ENCODE results near the gene C3orf20. TPM values are rescaled to one million over a fixed set of nuclear protein-coding genes. Genes with fewer than 3 reads are reported as not detected.

C3orf20 gene
- total and polyA plus RNA-seq, 2 experiments from 2014 or later: not detected

DNA sequence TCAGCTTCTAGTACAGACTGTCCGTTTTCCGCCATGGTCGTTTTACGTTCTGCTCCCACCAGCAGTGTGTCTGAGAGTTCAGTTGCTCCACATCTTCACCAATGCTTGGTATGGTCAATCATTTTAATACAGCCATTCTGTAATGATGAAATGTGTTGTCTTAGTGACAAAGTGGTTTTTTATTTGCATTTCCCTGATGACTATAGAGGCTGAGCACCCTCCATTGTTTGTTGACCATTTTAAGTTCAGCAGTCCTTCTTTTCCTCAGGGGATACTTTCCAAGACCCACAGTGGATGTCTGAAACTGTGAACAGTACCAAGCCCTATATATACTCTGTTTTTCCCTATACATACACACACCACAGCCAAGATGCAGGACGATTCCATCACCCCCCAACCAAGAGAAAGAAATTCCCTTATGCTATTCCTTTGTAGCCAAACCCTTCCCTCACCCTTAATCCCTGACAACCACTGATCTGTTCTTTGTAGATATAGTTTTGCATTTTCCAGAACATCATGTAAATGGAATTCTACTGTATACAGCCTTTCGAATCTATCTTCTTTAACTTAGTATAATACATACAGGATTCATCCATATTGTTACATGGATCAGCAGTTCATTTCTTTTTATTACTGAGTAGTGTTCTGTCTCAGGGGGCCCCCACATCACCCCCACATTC lies 55.9 kb downstream of the C3orf20 start (continued):
- no peak for TF ChIP-seq CREB1 (CRISPR knock-in tag; IDR thresholded peaks at IDR 0.05; ENCODE audit: low read depth)
- TF ChIP-seq, protein P1, sequence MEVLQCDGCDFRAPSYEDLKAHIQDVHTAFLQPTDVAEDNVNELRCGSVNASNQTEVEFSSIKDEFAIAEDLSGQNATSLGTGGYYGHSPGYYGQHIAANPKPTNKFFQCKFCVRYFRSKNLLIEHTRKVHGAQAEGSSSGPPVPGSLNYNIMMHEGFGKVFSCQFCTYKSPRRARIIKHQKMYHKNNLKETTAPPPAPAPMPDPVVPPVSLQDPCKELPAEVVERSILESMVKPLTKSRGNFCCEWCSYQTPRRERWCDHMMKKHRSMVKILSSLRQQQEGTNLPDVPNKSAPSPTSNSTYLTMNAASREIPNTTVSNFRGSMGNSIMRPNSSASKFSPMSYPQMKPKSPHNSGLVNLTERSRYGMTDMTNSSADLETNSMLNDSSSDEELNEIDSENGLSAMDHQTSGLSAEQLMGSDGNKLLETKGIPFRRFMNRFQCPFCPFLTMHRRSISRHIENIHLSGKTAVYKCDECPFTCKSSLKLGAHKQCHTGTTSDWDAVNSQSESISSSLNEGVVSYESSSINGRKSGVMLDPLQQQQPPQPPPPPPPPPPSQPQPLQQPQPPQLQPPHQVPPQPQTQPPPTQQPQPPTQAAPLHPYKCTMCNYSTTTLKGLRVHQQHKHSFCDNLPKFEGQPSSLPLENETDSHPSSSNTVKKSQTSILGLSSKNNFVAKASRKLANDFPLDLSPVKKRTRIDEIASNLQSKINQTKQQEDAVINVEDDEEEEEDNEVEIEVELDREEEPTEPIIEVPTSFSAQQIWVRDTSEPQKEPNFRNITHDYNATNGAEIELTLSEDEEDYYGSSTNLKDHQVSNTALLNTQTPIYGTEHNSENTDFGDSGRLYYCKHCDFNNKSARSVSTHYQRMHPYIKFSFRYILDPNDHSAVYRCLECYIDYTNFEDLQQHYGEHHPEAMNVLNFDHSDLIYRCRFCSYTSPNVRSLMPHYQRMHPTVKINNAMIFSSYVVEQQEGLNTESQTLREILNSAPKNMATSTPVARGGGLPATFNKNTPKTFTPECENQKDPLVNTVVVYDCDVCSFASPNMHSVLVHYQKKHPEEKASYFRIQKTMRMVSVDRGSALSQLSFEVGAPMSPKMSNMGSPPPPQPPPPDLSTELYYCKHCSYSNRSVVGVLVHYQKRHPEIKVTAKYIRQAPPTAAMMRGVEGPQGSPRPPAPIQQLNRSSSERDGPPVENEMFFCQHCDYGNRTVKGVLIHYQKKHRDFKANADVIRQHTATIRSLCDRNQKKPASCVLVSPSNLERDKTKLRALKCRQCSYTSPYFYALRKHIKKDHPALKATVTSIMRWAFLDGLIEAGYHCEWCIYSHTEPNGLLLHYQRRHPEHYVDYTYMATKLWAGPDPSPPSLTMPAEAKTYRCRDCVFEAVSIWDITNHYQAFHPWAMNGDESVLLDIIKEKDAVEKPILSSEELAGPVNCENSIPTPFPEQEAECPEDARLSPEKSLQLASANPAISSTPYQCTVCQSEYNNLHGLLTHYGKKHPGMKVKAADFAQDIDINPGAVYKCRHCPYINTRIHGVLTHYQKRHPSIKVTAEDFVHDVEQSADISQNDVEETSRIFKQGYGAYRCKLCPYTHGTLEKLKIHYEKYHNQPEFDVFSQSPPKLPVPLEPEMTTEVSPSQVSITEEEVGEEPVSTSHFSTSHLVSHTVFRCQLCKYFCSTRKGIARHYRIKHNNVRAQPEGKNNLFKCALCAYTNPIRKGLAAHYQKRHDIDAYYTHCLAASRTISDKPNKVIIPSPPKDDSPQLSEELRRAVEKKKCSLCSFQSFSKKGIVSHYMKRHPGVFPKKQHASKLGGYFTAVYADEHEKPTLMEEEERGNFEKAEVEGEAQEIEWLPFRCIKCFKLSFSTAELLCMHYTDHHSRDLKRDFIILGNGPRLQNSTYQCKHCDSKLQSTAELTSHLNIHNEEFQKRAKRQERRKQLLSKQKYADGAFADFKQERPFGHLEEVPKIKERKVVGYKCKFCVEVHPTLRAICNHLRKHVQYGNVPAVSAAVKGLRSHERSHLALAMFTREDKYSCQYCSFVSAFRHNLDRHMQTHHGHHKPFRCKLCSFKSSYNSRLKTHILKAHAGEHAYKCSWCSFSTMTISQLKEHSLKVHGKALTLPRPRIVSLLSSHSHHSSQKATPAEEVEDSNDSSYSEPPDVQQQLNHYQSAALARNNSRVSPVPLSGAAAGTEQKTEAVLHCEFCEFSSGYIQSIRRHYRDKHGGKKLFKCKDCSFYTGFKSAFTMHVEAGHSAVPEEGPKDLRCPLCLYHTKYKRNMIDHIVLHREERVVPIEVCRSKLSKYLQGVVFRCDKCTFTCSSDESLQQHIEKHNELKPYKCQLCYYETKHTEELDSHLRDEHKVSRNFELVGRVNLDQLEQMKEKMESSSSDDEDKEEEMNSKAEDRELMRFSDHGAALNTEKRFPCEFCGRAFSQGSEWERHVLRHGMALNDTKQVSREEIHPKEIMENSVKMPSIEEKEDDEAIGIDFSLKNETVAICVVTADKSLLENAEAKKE (CRISPR knock-in tag; IDR thresholded peaks at IDR 0.05): no peak

DNA sequence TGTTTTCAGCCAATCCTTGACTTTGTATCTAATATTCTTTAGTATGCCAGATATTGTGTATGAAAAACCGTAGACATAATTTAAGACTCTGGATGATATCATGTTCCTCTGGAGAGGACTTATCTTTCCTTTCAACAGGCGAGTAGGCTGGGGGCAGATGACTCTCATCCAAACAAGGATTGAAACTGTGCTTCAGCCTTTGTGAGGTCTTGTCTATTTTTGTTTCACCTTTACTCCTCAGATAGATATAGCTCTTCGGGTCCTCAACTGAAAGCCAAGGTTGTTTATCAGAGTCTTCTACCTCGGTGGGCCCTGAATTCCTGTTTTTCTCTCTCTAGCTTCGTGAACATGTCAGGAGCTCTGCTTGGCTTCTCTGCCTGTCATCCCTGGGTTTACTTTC lies 66.0 kb downstream of the C3orf20 start:
- H4K20me1 ChIP-seq (replicated peaks; ENCODE audit: insufficient read depth): no peaks in the 10 kb centered on the region
- 0 out of 3 replicates have a peak, but pooled peaks cover 3% of the 10 kb centered on the region for H3K36me3 Mint-ChIP-seq (ENCODE audit: low read depth)
- H3K4me1 Mint-ChIP-seq: no peaks in the 10 kb centered on the region
- H3K27me3 ChIP-seq (ENCODE audit: insufficient read depth): no peaks in the 10 kb centered on the region
- H3F3A ChIP-seq (replicated peaks; ENCODE audit: low read depth): no peaks in the 10 kb centered on the region
- ATAC-seq (no peak), DNase-seq (ENCODE audit: low spot score) (no peak)
- H3K4me3 ChIP-seq: no peak overlapping the region
- H3K79me2 ChIP-seq (replicated peaks; ENCODE audit: insufficient read depth): no peaks in the 10 kb centered on the region
- H3K4me1 ChIP-seq (ENCODE audit: insufficient read depth): no peaks in the 10 kb centered on the region
- H3K36me3 ChIP-seq (ENCODE audit: insufficient read depth): no peaks in the 10 kb centered on the region
- H2AFZ ChIP-seq: no peak overlapping the region
- no peak overlapping the region for H3K4me3 Mint-ChIP-seq
- H3K27ac ChIP-seq (ENCODE audit: low read depth): no peak overlapping the region
- H3K9me3 Mint-ChIP-seq: peaks cover 15% of the 10 kb centered on the region
- no peaks in the 10 kb centered on the region for H3K9me2 ChIP-seq (ENCODE audit: insufficient read depth)
- H3K27me3 Mint-ChIP-seq (ENCODE audit: insufficient read depth, low read depth, poor library complexity): no peaks in the 10 kb centered on the region
- H3K4me2 ChIP-seq: no peak overlapping the region
- no peak overlapping the region for H3K27ac Mint-ChIP-seq
- TF ChIP-seq JUNB (IDR thresholded peaks at IDR 0.05; ENCODE audit: unreplicated experiment): no peak
- no peak for TF ChIP-seq STAT1 (IDR thresholded peaks at IDR 0.05; ENCODE audit: unreplicated experiment)
- TF ChIP-seq POLR2AphosphoS5 (IDR thresholded peaks at IDR 0.05; ENCODE audit: low read depth): no peak
- TF ChIP-seq ZNF331 (CRISPR knock-in tag; IDR thresholded peaks at IDR 0.05; ENCODE audit: low read depth): no peak
- TF ChIP-seq, protein P2, sequence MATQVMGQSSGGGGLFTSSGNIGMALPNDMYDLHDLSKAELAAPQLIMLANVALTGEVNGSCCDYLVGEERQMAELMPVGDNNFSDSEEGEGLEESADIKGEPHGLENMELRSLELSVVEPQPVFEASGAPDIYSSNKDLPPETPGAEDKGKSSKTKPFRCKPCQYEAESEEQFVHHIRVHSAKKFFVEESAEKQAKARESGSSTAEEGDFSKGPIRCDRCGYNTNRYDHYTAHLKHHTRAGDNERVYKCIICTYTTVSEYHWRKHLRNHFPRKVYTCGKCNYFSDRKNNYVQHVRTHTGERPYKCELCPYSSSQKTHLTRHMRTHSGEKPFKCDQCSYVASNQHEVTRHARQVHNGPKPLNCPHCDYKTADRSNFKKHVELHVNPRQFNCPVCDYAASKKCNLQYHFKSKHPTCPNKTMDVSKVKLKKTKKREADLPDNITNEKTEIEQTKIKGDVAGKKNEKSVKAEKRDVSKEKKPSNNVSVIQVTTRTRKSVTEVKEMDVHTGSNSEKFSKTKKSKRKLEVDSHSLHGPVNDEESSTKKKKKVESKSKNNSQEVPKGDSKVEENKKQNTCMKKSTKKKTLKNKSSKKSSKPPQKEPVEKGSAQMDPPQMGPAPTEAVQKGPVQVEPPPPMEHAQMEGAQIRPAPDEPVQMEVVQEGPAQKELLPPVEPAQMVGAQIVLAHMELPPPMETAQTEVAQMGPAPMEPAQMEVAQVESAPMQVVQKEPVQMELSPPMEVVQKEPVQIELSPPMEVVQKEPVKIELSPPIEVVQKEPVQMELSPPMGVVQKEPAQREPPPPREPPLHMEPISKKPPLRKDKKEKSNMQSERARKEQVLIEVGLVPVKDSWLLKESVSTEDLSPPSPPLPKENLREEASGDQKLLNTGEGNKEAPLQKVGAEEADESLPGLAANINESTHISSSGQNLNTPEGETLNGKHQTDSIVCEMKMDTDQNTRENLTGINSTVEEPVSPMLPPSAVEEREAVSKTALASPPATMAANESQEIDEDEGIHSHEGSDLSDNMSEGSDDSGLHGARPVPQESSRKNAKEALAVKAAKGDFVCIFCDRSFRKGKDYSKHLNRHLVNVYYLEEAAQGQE (IDR thresholded peaks at IDR 0.05; ENCODE audit: unreplicated experiment): no peak
- no peak for TF ChIP-seq ZNF114 (CRISPR knock-in tag; IDR thresholded peaks at IDR 0.05)
- TF ChIP-seq, protein P3, sequence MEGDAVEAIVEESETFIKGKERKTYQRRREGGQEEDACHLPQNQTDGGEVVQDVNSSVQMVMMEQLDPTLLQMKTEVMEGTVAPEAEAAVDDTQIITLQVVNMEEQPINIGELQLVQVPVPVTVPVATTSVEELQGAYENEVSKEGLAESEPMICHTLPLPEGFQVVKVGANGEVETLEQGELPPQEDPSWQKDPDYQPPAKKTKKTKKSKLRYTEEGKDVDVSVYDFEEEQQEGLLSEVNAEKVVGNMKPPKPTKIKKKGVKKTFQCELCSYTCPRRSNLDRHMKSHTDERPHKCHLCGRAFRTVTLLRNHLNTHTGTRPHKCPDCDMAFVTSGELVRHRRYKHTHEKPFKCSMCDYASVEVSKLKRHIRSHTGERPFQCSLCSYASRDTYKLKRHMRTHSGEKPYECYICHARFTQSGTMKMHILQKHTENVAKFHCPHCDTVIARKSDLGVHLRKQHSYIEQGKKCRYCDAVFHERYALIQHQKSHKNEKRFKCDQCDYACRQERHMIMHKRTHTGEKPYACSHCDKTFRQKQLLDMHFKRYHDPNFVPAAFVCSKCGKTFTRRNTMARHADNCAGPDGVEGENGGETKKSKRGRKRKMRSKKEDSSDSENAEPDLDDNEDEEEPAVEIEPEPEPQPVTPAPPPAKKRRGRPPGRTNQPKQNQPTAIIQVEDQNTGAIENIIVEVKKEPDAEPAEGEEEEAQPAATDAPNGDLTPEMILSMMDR (conservative IDR thresholded peaks at IDR 0.05; ENCODE audit: low read depth in 2 of 2): no peak
- no peak for TF ChIP-seq EZH2 (IDR thresholded peaks at IDR 0.05; ENCODE audit: low read depth, unreplicated experiment)
- TF ChIP-seq CREB1 (CRISPR knock-in tag; IDR thresholded peaks at IDR 0.05; ENCODE audit: low read depth): no peak
- TF ChIP-seq NANOG (IDR thresholded peaks at IDR 0.05; ENCODE audit: borderline replicate concordance): no peak
- TF ChIP-seq, protein P4, sequence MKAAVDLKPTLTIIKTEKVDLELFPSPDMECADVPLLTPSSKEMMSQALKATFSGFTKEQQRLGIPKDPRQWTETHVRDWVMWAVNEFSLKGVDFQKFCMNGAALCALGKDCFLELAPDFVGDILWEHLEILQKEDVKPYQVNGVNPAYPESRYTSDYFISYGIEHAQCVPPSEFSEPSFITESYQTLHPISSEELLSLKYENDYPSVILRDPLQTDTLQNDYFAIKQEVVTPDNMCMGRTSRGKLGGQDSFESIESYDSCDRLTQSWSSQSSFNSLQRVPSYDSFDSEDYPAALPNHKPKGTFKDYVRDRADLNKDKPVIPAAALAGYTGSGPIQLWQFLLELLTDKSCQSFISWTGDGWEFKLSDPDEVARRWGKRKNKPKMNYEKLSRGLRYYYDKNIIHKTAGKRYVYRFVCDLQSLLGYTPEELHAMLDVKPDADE (IDR thresholded peaks at IDR 0.05): no peak
- no peak for TF ChIP-seq EZH2phosphoT487 (IDR thresholded peaks at IDR 0.05; ENCODE audit: unreplicated experiment)
